GM19351 (cell line): ENCODE data around the gene EFCAB3.
"Not testable (repeated sequence)": the region's sequence is repeated elsewhere in the genome, so short reads cannot be mapped to it uniquely, and the experiment has no call there.

Experiments used
- ATAC-seq: cut with Tn5 transposase; IDR thresholded peaks from one replicate; pipeline ENCODE4 v1.9.1; 2021; ENCODE audit warnings: mild to moderate bottlenecking, moderate library complexity; ENCODE audit not compliant: unreplicated experiment

EFCAB3 gene

DNA sequence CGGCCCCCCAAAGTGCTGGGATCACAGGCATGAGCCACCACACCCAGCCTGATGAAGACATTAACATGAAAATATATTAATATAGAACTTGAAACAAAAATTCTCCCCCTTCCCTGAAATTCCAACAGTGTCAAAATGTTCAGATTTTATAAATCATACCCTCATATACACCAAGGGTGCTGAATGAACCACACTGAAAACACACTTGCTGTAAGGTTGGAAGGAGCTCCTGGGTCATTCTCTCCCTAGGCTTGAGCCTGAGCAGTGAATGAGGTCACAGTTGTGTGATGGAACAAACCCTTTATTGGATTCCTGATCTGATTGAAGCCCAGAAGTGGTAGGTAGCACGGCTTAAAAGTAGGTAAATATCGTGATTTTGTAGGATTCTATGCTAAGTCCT lies at the start of gene EFCAB3:
EFCAB3 (plus strand) TSS at position 301 of the 400 bp plus-strand sequence. CDS start 2,427 bp downstream, outside the sequence.
- no peak for ATAC-seq

DNA sequence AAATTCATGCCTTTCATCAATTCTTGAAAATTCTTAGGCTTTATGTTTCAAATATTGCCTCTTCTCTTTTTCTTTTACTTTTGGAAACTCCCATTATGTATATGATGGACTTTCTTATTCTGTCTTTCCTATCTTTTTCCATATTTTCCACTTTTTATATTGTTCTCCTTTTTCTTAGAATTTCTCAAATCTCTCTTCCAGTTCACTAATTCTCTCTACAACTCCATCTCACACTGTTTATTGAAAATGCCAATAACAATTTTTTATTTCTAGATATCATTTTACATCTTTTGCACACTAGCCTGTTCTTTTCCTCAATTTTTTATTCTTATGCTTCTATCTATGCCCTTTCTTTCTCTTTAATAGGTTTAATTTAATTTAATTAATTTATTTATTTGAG lies 43.8 kb upstream of the EFCAB3 start:
- no peak for ATAC-seq

GRCh38 chr17:62343764-62344270 lies 36.5 kb upstream of the EFCAB3 start:
- no peak for ATAC-seq

DNA sequence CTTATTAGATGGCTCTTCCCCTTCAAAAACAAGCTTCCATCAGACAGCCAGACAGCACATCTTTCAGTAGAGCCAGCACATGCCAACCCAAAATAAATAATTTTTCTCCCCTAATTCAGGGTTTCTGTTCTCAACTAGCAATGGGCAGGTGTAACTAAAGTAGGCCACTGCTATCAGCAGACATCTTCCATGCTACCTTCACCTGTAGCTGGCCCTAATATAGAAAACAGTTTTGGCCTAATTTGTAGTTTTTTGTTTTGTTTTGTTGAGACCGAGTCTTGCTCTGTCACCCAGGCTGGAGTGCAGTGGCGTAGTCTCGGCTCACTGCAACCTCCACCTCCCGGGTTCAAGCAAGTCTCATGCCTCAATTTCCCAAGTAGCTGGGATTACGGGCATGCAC lies 29.2 kb upstream of the EFCAB3 start:
- ATAC-seq = no peak

- ATAC-seq = no peak
Observed at GRCh38 chr17:62366191-62366590, 14.2 kb upstream of the EFCAB3 start.

- ATAC-seq = no peak
Observed at GRCh38 chr17:62381561-62381960, 1.2 kb downstream of the EFCAB3 start.

GRCh38 chr17:62388856-62389255 lies 8.5 kb downstream of the EFCAB3 start:
- no peak for ATAC-seq

DNA sequence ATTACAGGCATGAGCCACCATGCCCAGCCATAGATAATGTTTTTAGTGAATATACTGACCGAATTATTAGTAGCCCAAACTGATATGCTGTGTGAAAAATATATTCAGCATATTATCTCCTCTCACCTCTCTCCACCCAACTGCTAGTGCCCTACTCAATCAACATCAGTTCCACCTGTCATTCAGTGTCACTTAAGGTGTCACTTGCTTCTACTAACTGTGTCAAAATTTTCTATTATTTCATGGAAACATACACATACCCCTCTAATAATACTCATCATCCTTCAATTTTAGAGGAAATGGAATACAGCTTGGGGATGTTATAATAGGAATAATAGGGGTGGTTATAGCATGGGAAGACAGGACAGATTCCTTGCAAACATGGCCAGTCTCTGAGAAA lies 12.6 kb downstream of the EFCAB3 start:
- no peak for ATAC-seq

DNA sequence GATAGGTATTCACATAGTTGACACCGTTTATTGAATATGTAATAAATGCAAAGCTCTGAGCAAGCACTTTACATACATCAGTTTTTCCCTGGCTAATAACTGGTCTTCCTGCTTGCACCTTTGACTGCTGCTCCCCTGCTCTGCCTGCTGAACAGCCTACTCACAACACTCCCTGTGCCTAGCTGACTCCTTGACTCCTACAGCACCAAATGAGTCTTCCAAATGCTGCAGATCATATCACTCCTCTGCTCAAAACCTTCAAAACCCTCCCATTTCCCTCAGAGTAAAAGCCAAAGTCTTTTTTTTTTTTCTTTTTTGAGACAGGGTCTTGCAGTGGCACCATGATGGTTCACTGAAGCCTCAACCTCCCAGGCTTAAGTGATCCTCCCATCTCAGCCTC lies 18.5 kb downstream of the EFCAB3 start:
- no peak for ATAC-seq

DNA sequence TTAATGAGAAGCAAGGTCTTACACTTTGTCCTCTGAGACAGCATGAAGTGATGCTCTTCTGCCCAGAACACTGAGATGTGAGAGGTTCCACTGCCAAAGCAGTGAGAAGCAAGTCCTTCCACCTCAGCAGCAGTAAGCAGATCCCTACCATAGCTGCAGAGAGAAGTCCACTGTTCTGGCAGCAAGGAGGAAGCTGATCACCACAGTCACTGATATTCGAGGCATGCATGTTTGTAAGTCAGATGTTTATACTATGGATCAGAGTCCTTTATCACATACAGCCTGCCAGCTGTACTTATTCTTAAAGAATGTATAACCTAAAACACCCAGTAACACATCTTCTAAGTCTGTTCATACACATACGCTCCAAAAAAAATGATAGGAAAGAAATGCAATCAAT lies 25.1 kb downstream of the EFCAB3 start:
- no peak for ATAC-seq

DNA sequence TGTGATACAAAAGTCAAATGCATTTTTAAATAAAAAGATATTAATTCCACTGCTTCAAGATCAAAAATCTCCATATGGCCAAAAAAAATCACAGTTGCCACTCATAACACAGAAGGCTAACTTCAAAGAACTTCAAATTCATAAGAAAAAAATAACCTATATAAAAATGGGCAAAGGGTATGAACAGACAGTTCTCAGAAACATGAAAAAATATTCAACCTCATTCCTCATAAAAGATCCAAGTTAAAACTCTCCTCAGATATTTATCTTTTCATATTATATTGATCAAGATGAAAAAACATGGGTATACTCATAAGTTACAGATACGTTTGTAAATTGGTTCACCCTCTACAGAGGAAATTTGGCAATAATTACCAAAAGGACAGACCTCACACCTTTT lies 32.7 kb downstream of the EFCAB3 start:
- not testable (repeated sequence) for ATAC-seq

DNA sequence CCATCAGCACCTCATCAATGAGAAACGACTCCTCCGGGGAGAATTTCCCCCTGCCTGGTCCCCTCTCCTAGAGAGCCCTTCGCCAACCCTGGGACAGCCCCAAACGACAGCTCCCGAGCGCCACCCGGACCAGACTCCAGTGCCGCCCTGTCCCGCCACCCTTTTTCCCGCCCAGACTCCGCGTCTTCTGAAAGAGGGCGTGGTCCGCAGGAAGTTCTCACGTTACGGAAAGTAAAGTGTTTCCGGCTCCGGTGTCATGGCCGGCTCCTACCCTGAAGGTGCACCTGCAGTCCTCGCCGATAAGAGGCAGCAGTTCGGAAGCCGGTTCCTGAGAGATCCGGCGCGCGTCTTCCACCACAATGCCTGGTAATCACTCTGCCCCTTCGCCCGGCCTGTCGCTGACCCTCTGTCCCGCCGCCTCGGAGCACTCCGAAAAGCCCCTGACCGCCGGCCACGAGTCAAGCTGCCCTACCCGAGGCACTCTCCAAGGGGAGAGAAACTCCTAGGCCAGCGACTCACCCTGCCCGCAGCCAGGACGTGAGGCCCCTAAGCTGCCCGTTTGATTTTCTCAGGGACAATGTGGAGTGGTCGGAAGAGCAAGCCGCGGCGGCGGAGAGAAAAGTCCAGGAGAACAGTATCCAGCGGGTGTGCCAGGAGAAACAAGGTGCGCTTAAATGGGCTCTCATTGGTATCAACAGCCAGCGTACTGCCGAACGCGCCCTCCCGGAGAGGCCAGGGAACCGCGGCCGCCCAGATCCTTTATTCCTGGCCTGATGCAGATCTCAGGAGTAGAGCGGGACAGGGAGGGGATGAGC lies 43.5 kb downstream of the EFCAB3 start, which contains the start of gene METTL2A:
METTL2A (plus strand) TSS at position 251 of the 815 bp plus-strand sequence; CDS start at position 257, 6 bp downstream.
- peak; percentile 91 for ATAC-seq

DNA sequence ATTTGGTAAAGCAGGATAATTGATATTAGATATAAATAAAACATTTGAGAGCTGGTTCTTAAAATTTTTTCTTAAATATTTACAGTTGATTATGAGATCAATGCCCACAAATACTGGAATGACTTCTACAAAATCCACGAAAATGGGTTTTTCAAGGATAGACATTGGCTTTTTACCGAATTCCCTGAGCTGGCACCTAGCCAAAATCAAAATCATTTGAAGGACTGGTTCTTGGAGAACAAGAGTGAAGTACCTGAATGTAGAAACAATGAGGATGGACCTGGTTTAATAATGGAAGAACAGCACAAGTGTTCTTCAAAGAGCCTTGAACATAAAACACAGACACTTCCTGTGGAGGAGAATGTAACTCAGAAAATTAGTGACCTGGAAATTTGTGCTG lies 45.9 kb downstream of the EFCAB3 start:
- ATAC-seq = not testable (repeated sequence)

DNA sequence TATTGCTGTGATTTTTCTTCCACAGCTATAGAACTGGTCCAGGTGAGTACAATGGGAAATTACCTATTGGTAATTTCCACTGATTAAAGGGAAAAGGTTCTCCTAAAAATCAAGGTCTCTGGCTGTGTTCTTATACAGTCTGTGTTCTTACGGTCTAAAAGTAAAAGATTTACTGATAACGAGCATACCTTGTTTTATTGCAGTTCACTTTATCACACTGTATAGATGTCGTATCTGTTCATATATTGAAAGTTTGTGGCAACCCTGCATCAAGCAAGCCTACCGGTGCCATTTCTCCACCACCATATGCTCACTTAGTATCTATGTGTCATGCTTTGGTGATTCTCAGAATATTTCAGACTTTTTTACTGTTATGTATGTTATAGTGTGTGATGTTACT lies 54.9 kb downstream of the EFCAB3 start:
- not testable (repeated sequence) for ATAC-seq

GRCh38 chr17:62441181-62441580 lies 60.8 kb downstream of the EFCAB3 start:
- not testable (repeated sequence) for ATAC-seq

DNA sequence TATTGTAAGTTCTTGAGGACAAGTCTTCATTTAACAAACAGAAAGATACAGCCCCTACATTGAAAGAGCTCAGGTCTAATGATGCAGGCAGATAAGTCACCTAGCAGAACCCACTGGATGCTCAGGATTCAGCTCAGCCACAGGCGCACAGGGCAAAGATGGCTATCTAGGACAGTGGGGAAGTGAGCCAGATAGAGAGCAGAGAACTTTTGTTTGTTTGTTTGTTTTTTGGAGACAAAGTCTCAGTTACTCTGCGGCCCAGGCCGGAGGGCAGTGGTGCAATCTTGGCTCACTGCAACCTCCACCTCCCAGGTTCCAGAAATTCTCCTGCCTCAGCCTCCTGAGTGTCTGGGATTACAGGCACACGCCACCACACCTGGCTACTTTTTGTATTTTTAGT lies 63.7 kb downstream of the EFCAB3 start:
- ATAC-seq = no peak

- not testable (repeated sequence) for ATAC-seq
Observed at GRCh38 chr17:62445791-62446190, 65.4 kb downstream of the EFCAB3 start.

GRCh38 chr17:62452195-62452594 lies 71.8 kb downstream of the EFCAB3 start:
- not testable (repeated sequence) for ATAC-seq

GRCh38 chr17:62453041-62453440 lies 72.7 kb downstream of the EFCAB3 start:
- ATAC-seq = not testable (repeated sequence)

- ATAC-seq = not testable (repeated sequence)
Observed at GRCh38 chr17:62453656-62454055, 73.3 kb downstream of the EFCAB3 start.

DNA sequence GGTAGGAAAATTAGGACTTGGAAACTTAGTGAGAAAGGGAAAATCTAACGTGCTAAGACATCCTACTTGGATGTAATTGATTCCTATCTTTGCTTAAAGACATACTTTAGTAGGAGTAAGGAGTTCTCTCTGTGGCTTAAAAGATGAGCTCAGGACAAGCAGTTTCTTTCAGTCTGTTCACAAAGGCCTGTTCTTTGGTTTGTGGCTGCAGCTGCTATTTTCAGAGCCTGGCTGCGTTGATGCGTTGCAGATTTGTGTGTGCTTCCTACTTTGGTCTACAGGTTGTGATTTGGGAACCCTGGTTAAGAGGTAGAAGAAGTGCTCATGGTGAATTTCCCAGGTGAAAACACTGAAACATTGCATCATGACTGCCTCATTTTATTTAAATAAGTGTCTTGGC lies 73.8 kb downstream of the EFCAB3 start:
- ATAC-seq = peak; percentile 52

DNA sequence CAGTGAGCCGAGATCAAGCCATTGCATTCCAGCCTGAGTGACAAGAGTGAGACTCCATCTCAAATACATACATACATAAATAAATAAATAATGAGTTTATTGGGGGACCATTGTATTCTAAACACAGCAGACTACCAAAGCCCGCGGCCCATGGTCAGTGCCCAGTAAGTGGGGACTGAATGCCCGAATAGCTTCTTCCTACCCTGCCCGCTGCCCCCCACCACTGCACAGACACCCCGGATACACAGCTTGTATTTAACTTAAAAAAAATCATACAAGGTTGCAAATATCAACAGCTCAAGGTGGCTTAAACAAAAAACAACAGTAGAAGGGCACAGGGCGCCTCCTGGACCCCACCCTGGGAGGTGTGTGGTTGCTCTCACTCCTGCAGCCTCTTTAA lies 75.7 kb downstream of the EFCAB3 start:
- ATAC-seq = no peak
